Activated naive CD4-positive, alpha-beta T cell treated with anti-CD3 and anti-CD28 coated beads, Interleukin-2, amount 10 ng/mL, durations not matched to agents 7 days and 5 days (primary cell): Measurements from ENCODE around the gene INSC.
"Not testable (repeated sequence)": the region's sequence is repeated elsewhere in the genome, so short reads cannot be mapped to it uniquely, and the experiment has no call there.

Experiments used
- CTCF ChIA-PET: fragments of 350-600 bp; sonication (Branson Sonifier 250); formaldehyde crosslinking; loops from one replicate; lab custom pipeline; 2021; ENCODE audit warnings: antibody characterized with exemption; lab: Charles Lee
- DNase-seq: peaks from one replicate; pipeline ENCODE4 v3.0.0-alpha.2; 2020
- H3K27ac Mint-ChIP-seq: one replicate; pipeline ENCODE4 v1.8.0; 2021; ENCODE audit warnings: mild to moderate bottlenecking, moderate library complexity, mixed read lengths
- H3K27me3 Mint-ChIP-seq: one replicate; pipeline ENCODE4 v1.8.0; 2021; ENCODE audit warnings: mild to moderate bottlenecking, mixed read lengths
- H3K36me3 Mint-ChIP-seq: one replicate; pipeline ENCODE4 v1.8.0; 2021; ENCODE audit warnings: mixed read lengths
- H3K4me1 Mint-ChIP-seq: one replicate; pipeline ENCODE4 v1.8.0; 2021; ENCODE audit warnings: mixed read lengths
- H3K4me3 Mint-ChIP-seq: one replicate; pipeline ENCODE4 v1.8.0; 2021; ENCODE audit warnings: mild to moderate bottlenecking, moderate library complexity, mixed read lengths
- H3K9me3 Mint-ChIP-seq: one replicate; pipeline ENCODE4 v1.8.0; 2021; ENCODE audit warnings: mixed read lengths

INSC gene, protein sequence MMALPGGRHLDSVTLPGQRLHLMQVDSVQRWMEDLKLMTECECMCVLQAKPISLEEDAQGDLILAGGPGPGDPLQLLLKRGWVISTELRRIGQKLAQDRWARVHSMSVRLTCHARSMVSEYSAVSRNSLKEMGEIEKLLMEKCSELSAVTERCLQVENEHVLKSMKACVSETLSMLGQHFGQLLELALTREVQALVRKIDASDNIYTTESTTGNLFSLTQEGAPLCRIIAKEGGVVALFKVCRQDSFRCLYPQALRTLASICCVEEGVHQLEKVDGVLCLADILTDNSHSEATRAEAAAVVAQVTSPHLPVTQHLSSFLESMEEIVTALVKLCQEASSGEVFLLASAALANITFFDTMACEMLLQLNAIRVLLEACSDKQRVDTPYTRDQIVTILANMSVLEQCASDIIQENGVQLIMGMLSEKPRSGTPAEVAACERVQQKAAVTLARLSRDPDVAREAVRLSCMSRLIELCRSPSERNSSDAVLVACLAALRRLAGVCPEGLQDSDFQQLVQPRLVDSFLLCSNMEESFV

DNA sequence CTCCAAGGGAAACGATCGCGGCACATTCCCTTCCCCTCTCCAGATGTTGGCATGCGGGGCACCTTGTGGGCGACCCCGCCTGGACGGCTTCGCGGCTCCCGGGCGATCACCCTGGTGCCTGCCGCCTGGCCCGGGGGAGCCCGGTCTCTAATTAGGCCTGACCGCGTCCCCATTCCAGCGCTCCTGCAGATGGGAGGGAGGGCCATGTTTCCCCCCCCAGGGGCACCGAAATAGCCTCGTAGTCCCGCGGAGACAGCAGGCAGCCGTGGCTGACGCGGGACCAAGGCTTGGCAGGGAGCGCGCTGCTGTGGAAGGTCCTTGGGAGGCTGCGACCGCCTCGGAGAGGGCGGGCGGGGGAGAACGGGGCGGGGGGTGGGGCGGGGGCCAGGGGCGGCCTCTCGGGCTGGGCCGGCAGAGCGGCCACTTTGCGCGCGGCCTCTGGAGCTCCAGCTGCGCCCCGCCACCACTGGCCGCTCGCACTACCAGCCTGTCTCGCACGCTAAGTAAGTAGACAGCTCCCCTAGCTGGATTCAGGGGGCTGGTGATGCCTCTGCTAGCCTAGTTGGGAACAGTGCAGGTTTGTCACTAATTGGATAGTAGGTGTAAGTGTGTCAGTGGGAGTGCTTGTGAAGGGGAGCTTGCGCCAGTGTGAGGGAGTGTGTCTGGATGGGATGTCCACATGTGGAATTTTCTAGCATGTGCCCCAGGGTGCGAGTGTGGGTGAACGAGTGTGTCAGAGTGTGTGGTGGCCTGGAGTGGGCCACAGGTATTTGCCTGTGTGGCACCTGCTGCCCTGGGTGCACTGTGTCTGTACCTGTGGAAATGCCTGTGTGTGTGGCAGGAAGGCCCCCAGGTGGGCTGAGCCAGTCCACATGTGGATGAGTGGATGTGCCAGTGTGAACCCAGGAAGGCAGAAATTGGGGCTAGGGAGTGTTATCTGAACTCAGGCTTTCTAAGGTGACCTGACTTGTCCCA, at the start of gene INSC:
TSS of gene INSC (plus strand) at position 423 of the 975 bp plus-strand sequence. CDS start 34,252 bp downstream, outside the sequence.
- peaks cover 20% of the 10 kb centered on the region for H3K4me1 Mint-ChIP-seq
- H3K4me3 Mint-ChIP-seq: no peak within 1 kb of the TSS
- CTCF ChIA-PET: interaction anchor here (1.2 to 3.2 kb wide), 5 partner anchors 10 to 207 kb away, joined by 3 to 8 read pairs (median 7); partner anchors contain the start of gene CALCB
- no peaks in the 10 kb centered on the region for H3K9me3 Mint-ChIP-seq
- H3K27me3 Mint-ChIP-seq: peaks cover 61% of the 10 kb centered on the region
- H3K36me3 Mint-ChIP-seq: no peaks in the 10 kb centered on the region
- DNase-seq: no peak
- H3K27ac Mint-ChIP-seq: no peak within 1 kb of the TSS

DNA sequence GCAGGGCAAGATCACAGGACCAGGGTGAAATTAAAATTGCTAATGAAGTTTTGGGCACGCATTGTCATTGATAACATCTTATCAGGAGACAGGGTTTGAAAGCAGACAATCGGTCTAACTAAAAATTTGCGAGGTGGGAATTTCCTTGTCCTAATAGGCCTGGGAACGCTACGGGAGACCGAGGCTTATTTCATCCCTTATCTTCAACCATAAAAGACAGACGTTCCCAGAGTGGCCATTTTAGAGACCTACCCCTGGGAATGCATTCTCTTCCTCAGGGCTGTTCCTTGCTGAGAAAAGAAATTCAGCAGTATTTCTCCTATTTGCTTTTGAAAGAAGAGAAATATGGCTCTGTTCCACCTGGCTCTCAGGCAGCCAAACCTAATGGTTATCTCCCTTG, 45.0 kb upstream of the INSC start:
- H3K4me1 Mint-ChIP-seq: peaks cover 17% of the 10 kb centered on the region
- DNase-seq, H3K9me3 Mint-ChIP-seq, H3K4me3 Mint-ChIP-seq, H3K36me3 Mint-ChIP-seq, H3K27ac Mint-ChIP-seq, CTCF ChIA-PET: not testable (repeated sequence)
- H3K27me3 Mint-ChIP-seq: peaks cover 39% of the 10 kb centered on the region

DNA sequence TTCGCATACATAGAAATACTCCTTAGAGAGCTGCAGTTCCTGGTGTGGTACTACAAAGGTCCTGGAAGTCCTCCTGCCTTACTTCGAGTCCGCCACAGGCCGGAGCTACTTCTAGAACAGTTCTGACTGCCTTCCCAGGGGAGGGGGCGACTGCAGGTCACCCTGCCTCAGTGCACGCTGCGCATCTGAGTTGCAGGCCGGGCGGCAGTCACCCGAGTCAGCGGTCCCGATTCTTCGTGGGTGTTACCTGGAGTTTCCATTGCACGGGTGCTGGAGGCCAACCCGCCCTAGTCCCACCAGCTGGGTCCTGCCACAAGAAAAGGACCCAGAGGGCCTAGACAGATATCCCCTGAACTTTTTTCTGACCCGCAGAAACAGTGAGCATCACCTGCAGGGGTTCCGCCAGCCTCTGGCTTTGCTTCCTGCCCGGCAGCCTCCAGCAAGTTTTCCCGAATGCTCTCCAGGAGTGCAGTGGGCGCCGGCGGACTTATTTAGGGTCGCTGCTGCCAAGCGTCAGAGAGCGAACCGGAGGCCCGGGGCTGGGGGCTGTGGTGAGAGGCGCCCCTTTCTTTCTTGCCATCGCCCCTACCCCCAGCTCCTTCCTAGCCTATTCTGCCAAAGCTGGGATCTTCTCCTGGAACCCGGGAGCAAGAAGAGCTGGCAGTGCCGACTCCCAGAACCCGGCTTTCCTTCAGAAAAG, 43.0 kb upstream of the INSC start:
- Mint-ChIP-seq H3K36me3 (no peaks in the 10 kb centered on the region), H3K4me1 (peaks cover 20% of the 10 kb centered on the region), H3K4me3 (no peak overlapping the region), H3K27ac (no peak overlapping the region), H3K9me3 (peaks cover 3% of the 10 kb centered on the region), H3K27me3 (peaks cover 49% of the 10 kb centered on the region)
- DNase-seq: no peak
- CTCF ChIA-PET: interaction anchor here (6.7 kb wide), 1 partner anchor 165 kb away, joined by 134 read pairs; no protein-coding TSS in a partner anchor

DNA sequence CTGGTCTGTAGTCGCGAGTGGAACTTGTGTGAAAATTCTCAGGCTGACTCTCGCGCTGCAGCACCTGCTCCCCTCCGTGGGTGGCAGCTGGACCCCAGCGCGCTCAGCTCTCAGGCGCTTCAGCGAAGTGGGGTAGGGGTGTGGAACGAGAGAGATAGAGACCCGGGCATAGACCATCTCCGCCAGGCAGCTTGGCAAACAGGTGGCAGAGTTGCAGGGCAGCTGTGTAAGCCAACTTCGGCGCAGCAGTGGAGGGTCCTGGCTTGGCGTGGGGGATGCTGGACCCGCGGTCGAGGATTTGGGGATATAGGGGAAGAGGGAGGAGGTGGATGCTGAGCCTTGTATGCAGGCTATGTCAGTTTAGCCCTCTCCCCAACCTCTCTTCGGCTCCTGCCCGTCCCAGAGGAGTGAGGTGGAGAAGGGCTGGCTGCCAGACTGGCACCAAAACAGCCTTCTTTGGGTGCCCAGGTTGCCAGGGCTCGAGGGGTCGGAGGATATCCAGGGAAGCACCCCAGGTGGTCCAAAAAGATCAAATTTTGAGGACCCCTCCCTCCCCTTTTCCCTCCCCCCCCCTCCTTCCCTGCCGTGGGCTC, 42.1 kb upstream of the INSC start:
- DNase-seq: no peak
- Mint-ChIP-seq H3K9me3 (peaks cover 3% of the 10 kb centered on the region), H3K4me1 (peaks cover 23% of the 10 kb centered on the region), H3K4me3 (no peak overlapping the region), H3K27me3 (peaks cover 58% of the 10 kb centered on the region), H3K27ac (no peak overlapping the region), H3K36me3 (no peaks in the 10 kb centered on the region)
- CTCF ChIA-PET: interaction anchor here (1.7 to 6.7 kb wide), 5 partner anchors 15 to 166 kb away, joined by 4 to 134 read pairs (median 12); partner anchors contain the start of gene CALCA

DNA sequence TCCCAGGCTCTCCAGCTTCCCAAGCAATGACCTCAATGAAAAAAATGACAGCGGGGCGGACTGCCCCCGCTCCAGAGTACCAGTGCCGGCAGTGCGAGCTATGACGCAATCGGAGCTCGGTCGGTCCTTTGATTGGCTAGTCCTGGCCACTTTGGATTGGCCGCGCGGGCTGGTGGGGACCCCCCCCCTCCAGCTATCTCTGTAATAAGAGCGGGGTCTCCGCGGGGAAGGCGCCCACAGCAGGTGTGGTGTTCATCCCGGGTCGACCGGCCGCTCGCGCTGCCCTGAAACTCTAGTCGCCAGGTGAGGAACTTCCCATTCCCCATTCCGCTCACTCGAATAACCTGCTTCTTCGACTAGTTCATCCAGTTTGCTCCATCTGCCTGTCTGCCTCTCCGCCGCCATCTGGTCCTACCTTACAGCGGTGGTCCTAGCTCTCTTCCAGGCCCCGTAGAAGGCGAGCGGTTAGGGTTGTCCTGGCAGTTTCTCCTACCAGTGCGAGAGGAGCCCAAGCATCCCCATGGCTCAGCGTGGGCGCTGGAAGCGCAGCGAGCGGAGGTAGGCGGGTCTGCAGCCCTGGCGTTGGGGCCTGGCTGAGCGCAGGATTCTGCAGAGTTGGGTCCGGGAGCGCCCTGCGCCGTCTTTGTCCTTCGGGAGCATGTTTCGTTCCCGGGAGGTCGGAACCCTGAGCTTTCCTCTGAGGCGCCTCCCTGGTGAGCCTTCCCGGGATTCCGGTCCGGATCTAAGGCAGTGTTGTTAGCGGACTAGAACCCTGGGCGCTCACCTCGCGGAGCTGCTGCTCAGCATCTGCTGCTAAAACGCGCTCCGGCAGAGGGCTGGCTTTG, 41.1 kb upstream of the INSC start, which contains the start of gene CALCB:
TSS of gene CALCB (plus strand) at position 233 of the 845 bp plus-strand sequence. CDS start 1,126 bp downstream, outside the sequence.
- Mint-ChIP-seq H3K27ac (no peak within 1 kb of the TSS), H3K36me3 (no peaks in the 10 kb centered on the region), H3K27me3 (peaks cover 61% of the 10 kb centered on the region), H3K4me3 (peak within 1 kb of the TSS; percentile 72), H3K4me1 (peaks cover 23% of the 10 kb centered on the region), H3K9me3 (peaks cover 3% of the 10 kb centered on the region)
- CTCF ChIA-PET: interaction anchor here (1.1 to 6.7 kb wide), 16 partner anchors 11 to 532 kb away, joined by 3 to 134 read pairs (median 5); partner anchors contain the start of gene CALCA
- peak; percentile 38 for DNase-seq

DNA sequence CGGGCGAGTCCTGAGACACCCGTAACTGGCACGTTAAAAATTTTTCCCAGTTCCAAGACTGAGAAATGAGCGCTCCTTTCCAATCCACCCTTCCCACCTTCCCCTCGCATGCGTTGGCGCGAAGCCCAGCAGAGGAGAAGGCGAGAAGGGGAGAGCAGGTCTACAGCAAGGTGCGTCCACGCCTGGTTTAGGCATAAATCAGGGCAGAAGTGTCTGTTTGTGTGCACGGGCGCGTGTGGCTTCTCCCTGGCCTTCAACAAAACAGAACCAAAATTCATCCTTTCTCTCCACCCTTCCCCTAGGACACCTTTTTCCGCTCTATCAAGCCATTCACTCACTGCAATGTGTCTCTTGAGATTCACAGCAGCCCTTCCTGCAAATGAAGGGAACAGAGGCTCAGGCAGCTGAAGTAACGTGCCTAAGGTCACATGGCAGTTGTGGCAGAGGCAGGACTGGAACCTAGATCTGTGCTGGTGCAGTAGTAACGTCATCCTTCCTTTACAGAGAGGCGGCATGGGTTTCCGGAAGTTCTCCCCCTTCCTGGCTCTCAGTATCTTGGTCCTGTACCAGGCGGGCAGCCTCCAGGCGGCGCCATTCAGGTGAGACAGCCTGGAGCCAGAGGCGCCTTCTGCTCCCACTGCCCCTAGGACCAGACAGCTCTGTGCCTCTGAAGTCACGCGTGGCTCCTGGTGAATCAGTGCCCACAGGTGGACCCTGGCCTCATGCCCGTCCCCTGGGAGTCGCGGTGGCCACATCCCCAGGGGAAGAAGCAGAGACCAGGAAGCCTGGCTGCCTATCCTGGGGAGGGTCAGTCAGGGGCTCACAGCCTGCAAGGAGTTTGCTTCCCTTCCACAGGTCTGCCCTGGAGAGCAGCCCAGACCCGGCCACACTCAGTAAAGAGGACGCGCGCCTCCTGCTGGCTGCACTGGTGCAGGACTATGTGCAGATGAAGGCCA, 40.2 kb upstream of the INSC start:
- DNase-seq: peak; percentile 90
- Mint-ChIP-seq H3K4me1 (peaks cover 23% of the 10 kb centered on the region), H3K27me3 (peaks cover 61% of the 10 kb centered on the region), H3K9me3 (peaks cover 3% of the 10 kb centered on the region), H3K27ac (no peak overlapping the region), H3K4me3 (peak overlapping the region; percentile 72), H3K36me3 (no peaks in the 10 kb centered on the region)
- CTCF ChIA-PET: interaction anchor here (0.7 to 6.7 kb wide), 31 partner anchors 10 to 532 kb away, joined by 3 to 134 read pairs (median 4); partner anchors contain the start of gene CALCA

DNA sequence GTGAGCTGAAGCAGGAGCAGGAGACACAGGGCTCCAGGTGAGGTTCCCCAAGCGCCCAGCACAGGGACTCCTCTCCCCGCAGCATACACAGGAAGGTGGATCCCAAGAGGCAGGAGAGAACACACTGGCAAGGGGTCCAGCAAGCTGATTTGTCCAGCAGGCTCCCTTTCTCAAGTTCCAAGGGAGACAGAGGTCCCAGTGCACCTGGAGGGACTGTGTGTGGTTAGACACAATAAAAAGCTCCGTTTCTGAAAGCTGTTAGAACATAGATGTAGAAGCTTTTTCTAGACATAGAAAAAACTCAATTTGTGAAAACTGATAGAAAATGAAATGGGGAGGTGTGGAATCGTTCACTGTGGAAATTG, 39.6 kb upstream of the INSC start:
- Mint-ChIP-seq H3K4me3 (peak overlapping the region; percentile 72), H3K36me3 (no peaks in the 10 kb centered on the region)

DNA sequence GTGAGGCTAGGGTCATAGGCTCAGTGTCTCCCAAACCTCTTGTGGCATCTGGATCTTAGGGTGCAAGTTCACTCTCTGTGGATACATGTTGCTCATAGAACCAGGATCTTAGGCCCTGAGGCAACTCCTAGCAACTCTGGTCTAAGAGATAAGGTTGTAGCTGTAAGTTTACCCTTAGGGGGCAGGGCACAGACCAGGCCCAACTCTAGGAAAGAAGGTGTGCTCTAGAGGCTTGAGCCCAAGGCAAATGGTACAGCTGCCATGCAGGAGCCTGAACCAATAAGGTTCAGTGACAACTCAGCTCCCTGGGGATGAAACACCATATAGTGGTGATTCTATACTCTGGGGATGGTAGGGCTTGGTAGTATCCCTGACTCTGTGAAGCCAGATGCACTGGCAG, 23.5 kb upstream of the INSC start:
- H3K4me3 Mint-ChIP-seq: no peak overlapping the region
- H3K27ac Mint-ChIP-seq: no peak overlapping the region
- no peaks in the 10 kb centered on the region for H3K4me1 Mint-ChIP-seq
- no peaks in the 10 kb centered on the region for H3K36me3 Mint-ChIP-seq
- H3K9me3 Mint-ChIP-seq: no peaks in the 10 kb centered on the region
- H3K27me3 Mint-ChIP-seq: peaks cover 17% of the 10 kb centered on the region
- CTCF ChIA-PET: interaction anchor here (0.6 to 3.7 kb wide), 8 partner anchors 8 to 1287 kb away, joined by 3 to 23 read pairs (median 3); no protein-coding TSS in a partner anchor
- no peak for DNase-seq

More for the DNA sequence above, 39.6 kb upstream of the INSC start:
- Mint-ChIP-seq H3K27me3 (peaks cover 65% of the 10 kb centered on the region), H3K27ac (no peak overlapping the region), H3K4me1 (peaks cover 23% of the 10 kb centered on the region), H3K9me3 (no peaks in the 10 kb centered on the region)
- CTCF ChIA-PET: interaction anchor here (0.7 to 6.7 kb wide), 28 partner anchors 10 to 533 kb away, joined by 3 to 134 read pairs (median 4); partner anchors contain the start of gene CALCA
- no peak for DNase-seq

DNA sequence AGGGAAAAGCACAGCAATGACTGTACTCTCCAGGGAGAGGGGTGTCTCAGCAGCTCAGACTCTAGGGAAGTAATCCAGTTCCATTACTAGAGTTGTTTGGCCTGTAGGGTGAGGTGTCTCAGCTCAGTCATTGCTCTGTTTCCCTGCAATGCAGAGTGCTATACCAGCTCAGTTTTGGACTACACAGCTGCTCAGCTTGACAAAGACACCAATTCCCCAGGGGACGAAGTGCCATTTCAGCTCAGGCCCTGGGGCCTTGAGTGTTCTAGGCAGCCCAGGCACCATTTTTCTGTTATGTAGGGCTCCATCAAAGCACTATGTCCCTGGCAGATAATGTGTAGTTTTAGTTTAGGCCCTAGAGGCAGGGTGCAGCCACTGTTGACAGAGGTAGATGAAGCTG, 23.1 kb upstream of the INSC start:
- Mint-ChIP-seq H3K27ac (no peak overlapping the region), H3K27me3 (peaks cover 16% of the 10 kb centered on the region), H3K4me1 (no peaks in the 10 kb centered on the region), H3K36me3 (no peaks in the 10 kb centered on the region), H3K9me3 (no peaks in the 10 kb centered on the region), H3K4me3 (no peak overlapping the region)
- no peak for DNase-seq
- CTCF ChIA-PET: interaction anchor here (0.8 to 3.7 kb wide), 7 partner anchors 9 to 184 kb away, joined by 3 to 23 read pairs (median 3); no protein-coding TSS in a partner anchor

DNA sequence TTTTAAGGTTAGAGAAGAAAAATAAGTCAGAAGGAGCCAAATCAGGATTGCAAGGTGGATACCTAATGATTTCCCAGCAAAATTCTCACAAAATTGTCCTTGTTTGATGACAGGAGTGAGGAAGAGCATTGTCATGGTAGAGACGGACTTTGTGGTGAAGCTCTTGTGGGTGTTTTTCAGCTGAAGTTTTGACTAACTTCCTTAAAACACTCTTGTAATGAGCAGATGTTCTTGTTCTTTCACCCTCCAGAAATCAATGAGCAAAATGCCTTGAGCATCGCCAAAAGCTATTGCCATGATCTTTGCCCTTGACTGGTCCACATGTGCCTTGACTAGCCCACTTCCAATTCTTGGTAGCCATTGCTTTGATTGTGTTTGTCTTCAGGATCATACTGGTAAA, 21.3 kb upstream of the INSC start:
- H3K27me3 Mint-ChIP-seq: peaks cover 22% of the 10 kb centered on the region

DNA sequence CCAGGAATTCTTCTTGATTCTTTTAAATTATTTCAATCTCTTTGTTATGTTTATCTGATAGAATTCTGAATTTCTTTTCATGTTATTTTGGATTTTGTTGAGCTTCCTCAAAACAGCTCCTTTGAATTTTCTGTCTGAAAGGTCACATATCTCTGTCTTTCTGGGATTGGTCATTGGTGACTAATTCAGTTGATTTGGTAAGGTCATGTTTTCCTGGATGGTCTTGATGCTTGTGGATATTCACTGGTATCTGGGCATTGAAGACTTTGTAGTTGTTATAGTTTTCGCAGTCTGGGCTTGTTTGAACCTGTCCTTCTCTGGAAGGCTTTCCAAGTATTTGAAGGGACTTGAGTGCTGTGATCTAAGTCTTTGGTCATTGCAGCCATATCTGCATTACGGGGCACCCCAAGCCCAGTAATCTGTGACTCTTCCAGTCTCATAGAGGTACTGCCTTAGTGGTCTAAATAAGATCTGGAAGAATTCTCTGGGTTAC, 18.9 kb upstream of the INSC start:
- DNase-seq: no peak
- CTCF ChIA-PET: interaction anchor here (1.1 to 2.0 kb wide), 2 partner anchors 111 to 188 kb away, joined by 5 to 6 read pairs; no protein-coding TSS in a partner anchor
- Mint-ChIP-seq H3K9me3 (no peaks in the 10 kb centered on the region), H3K27me3 (peaks cover 29% of the 10 kb centered on the region), H3K36me3 (no peaks in the 10 kb centered on the region), H3K27ac (no peak overlapping the region), H3K4me3 (no peak overlapping the region), H3K4me1 (no peaks in the 10 kb centered on the region)

More for the DNA sequence above, 21.3 kb upstream of the INSC start:
- Mint-ChIP-seq H3K36me3 (no peaks in the 10 kb centered on the region), H3K4me3 (no peak overlapping the region), H3K9me3 (no peaks in the 10 kb centered on the region), H3K4me1 (no peaks in the 10 kb centered on the region), H3K27ac (no peak overlapping the region)
- no peak for DNase-seq
- CTCF ChIA-PET: interaction anchor here (1.6 kb wide), 1 partner anchor 9 kb away, joined by 3 read pairs; no protein-coding TSS in a partner anchor
